ENCODE measurements around the gene PPP2CA.

PPP2CA gene

GRCh38 chr5:134252671-134253070 is 26.8 kb upstream of the PPP2CA start:
- peak in 1 of 2 experiments; percentile 64 for DNase-seq (ENCODE audit: low read depth in 1 of 2, low spot score in 1 of 2)
- no peak for TF ChIP-seq JUND (IDR thresholded peaks at IDR 0.05; ENCODE audit: low read depth)
- in situ Hi-C loops (cut with HindIII; ENCODE audit: low pct_unique_long_range_greater_than_20kb, low sequenced_read_pairs) = no loop called here

DNA sequence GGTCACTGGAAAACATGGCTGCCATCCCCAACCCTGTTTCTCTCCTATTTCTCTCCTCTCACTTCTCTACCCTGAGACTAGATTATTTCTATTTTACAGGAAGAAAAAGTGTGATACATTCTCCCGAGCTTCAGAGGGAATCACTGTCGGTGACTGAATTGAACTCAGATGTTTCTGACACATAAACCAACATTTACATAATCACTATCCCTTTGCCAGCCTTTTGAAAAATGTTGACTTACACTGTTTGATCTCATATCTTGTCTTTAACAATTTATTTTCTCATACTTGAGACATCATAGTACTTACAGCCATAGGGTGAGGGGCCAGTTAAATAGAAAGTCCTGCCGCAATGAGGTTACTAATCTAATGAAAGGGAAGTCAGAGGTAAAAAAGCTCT is 25.1 kb upstream of the PPP2CA start:
- no peak for TF ChIP-seq JUND (IDR thresholded peaks at IDR 0.05; ENCODE audit: low read depth)
- in situ Hi-C loops (cut with HindIII; ENCODE audit: low pct_unique_long_range_greater_than_20kb, low sequenced_read_pairs) = no loop called here
- DNase-seq (ENCODE audit: low read depth in 1 of 2, low spot score in 1 of 2) = no peak

- DNase-seq (ENCODE audit: low read depth in 1 of 2, low spot score in 1 of 2) = peak in 1 of 2 experiments; percentile 26
- in situ Hi-C loops (cut with HindIII; ENCODE audit: low pct_unique_long_range_greater_than_20kb, low sequenced_read_pairs) = no loop called here
- no peak for TF ChIP-seq JUND (IDR thresholded peaks at IDR 0.05; ENCODE audit: low read depth)
Measured at GRCh38 chr5:134249469-134250379, 23.9 kb upstream of the PPP2CA start.

GRCh38 chr5:134248256-134248655 is 22.4 kb upstream of the PPP2CA start:
- DNase-seq (ENCODE audit: low read depth in 1 of 2, low spot score in 1 of 2) = no peak
- in situ Hi-C loops (cut with HindIII; ENCODE audit: low pct_unique_long_range_greater_than_20kb, low sequenced_read_pairs) = no loop called here
- no peak for TF ChIP-seq JUND (IDR thresholded peaks at IDR 0.05; ENCODE audit: low read depth)

- TF ChIP-seq JUND (IDR thresholded peaks at IDR 0.05; ENCODE audit: low read depth) = no peak
- in situ Hi-C loops (cut with HindIII; ENCODE audit: low pct_unique_long_range_greater_than_20kb, low sequenced_read_pairs) = no loop called here
- no peak for DNase-seq (ENCODE audit: low read depth in 1 of 2, low spot score in 1 of 2)
Measured at GRCh38 chr5:134247428-134248224, 21.8 kb upstream of the PPP2CA start.

GRCh38 chr5:134246771-134247427 is 21.0 kb upstream of the PPP2CA start:
- in situ Hi-C loops (cut with HindIII; ENCODE audit: low pct_unique_long_range_greater_than_20kb, low sequenced_read_pairs) = no loop called here
- DNase-seq (ENCODE audit: low read depth in 1 of 2, low spot score in 1 of 2) = peak in 1 of 2 experiments; percentile 75

DNA sequence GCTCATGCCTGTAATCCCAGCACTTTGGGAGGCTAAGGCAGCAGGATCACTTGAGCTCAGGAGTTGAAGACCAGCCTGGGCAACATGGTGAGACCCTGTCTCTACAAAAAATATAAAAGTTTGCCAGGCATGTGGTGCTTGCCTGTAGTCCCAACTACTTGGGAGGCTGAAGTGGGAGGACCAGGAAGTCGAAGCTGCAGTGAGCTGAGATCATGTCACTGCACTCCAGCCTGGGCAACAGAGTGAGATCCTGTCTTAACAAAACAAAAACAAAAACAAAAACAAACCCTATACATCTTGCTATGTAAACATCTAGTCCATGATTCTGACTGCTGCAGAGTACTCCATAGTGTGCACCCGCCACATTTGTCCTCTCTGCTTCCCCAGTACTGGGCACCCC is 19.8 kb upstream of the PPP2CA start:
- in situ Hi-C loops (cut with HindIII; ENCODE audit: low pct_unique_long_range_greater_than_20kb, low sequenced_read_pairs) = no loop called here
- TF ChIP-seq JUND (IDR thresholded peaks at IDR 0.05; ENCODE audit: low read depth) = no peak
- DNase-seq (ENCODE audit: low read depth in 1 of 2, low spot score in 1 of 2) = no peak

More at GRCh38 chr5:134246771-134247427, 21.0 kb upstream of the PPP2CA start:
- TF ChIP-seq JUND (IDR thresholded peaks at IDR 0.05; ENCODE audit: low read depth) = no peak

- peak; percentile 72; the same call in 1 of the 2 replicates for TF ChIP-seq JUND (IDR thresholded peaks at IDR 0.05; ENCODE audit: low read depth)
- DNase-seq (ENCODE audit: low read depth in 1 of 2, low spot score in 1 of 2) = peak in 1 of 2 experiments; percentile 68
- in situ Hi-C loops (cut with HindIII; ENCODE audit: low pct_unique_long_range_greater_than_20kb, low sequenced_read_pairs) = no loop called here
Measured at GRCh38 chr5:134245101-134245604, 19.3 kb upstream of the PPP2CA start.

- peak in 1 of 2 experiments; percentile 25 for DNase-seq (ENCODE audit: low read depth in 1 of 2, low spot score in 1 of 2)
- TF ChIP-seq JUND (IDR thresholded peaks at IDR 0.05; ENCODE audit: low read depth) = no peak
Measured at GRCh38 chr5:134242146-134242545, 16.3 kb upstream of the PPP2CA start.

GRCh38 chr5:134240421-134240962 is 14.6 kb upstream of the PPP2CA start:
- no peak for TF ChIP-seq JUND (IDR thresholded peaks at IDR 0.05; ENCODE audit: low read depth)
- in situ Hi-C loops (cut with HindIII; ENCODE audit: low pct_unique_long_range_greater_than_20kb, low sequenced_read_pairs) = no loop called here
- DNase-seq (ENCODE audit: low read depth in 1 of 2, low spot score in 1 of 2) = peak; percentile 55 to 71

More at GRCh38 chr5:134242146-134242545, 16.3 kb upstream of the PPP2CA start:
- in situ Hi-C loops (cut with HindIII; ENCODE audit: low pct_unique_long_range_greater_than_20kb, low sequenced_read_pairs) = no loop called here

- no peak for TF ChIP-seq JUND (IDR thresholded peaks at IDR 0.05; ENCODE audit: low read depth)
- in situ Hi-C loops (cut with HindIII; ENCODE audit: low pct_unique_long_range_greater_than_20kb, low sequenced_read_pairs) = no loop called here
- no peak for DNase-seq (ENCODE audit: low read depth in 1 of 2, low spot score in 1 of 2)
Measured at GRCh38 chr5:134236820-134237219, 10.9 kb upstream of the PPP2CA start.

GRCh38 chr5:134236318-134236717 is 10.4 kb upstream of the PPP2CA start:
- DNase-seq (ENCODE audit: low read depth in 1 of 2, low spot score in 1 of 2) = no peak
- in situ Hi-C loops (cut with HindIII; ENCODE audit: low pct_unique_long_range_greater_than_20kb, low sequenced_read_pairs) = no loop called here
- no peak for TF ChIP-seq JUND (IDR thresholded peaks at IDR 0.05; ENCODE audit: low read depth)
